ENCODE results near the gene FAM20A.
"Not testable (repeated sequence)": the region's sequence is repeated elsewhere in the genome, so short reads cannot be mapped to it uniquely, and the experiment has no call there.

The FAM20A gene

DNA sequence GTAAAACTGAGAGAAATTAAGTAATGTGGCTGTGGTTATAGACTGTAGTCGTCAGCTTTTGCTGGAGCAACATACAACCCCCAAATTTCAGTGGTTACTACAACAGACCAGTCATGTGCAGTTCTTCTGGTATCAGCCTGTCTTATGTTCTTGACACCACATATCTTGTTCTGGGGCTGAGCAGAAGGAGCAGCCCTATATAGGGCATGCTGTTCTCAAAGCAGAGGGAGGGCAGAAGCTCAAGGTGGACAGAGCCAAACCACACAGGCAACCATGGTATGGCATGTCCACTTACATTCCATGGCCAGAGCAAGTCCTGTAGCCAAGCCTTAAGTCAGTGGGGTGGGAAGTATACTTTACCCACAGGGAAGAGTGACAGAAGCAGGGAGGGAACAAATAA, 81.3 kb downstream of the FAM20A start:
- H3K36me3 ChIP-seq, result peaks cover 60% of the 10 kb centered on the region
- no peak for DNase-seq
- peaks cover 4% of the 10 kb centered on the region; the same call in 1 of the 2 replicates for H3K4me1 ChIP-seq
- H3K9me3 ChIP-seq, result no peaks in the 10 kb centered on the region
- H3K27me3 ChIP-seq, result no peaks in the 10 kb centered on the region
- H3K4me3 ChIP-seq (ENCODE audit: low read depth, low read length), result no peak overlapping the region
- TF ChIP-seq, protein P1, sequence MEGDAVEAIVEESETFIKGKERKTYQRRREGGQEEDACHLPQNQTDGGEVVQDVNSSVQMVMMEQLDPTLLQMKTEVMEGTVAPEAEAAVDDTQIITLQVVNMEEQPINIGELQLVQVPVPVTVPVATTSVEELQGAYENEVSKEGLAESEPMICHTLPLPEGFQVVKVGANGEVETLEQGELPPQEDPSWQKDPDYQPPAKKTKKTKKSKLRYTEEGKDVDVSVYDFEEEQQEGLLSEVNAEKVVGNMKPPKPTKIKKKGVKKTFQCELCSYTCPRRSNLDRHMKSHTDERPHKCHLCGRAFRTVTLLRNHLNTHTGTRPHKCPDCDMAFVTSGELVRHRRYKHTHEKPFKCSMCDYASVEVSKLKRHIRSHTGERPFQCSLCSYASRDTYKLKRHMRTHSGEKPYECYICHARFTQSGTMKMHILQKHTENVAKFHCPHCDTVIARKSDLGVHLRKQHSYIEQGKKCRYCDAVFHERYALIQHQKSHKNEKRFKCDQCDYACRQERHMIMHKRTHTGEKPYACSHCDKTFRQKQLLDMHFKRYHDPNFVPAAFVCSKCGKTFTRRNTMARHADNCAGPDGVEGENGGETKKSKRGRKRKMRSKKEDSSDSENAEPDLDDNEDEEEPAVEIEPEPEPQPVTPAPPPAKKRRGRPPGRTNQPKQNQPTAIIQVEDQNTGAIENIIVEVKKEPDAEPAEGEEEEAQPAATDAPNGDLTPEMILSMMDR (IDR thresholded peaks at IDR 0.05; ENCODE audit: low read depth, low read length), result no peak

DNA sequence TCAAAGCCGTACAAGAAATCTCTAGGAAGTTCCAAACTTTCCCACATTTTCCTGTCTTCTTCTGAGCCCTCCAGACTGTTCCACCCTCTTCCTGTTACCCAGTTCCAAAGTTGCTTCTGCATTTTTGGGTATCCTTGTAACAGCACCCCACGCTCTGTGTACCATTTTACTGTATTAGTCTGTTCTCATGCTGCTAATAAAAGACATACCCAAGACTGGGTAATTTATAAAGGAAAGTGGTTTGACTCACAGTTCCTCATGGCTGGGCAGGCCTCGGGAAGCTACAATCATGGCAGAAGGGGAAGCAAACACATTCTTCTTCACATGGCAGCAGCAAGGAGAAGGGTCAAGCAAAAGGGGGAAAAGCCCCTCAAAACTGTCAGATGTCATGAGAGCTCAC, 82.1 kb downstream of the FAM20A start:
- DNase-seq; H3K4me1 ChIP-seq; H3K4me3 ChIP-seq (ENCODE audit: low read depth, low read length); H3K9me3 ChIP-seq; H3K27me3 ChIP-seq: not testable (repeated sequence)
- peaks cover 53% of the 10 kb centered on the region for H3K36me3 ChIP-seq

DNA sequence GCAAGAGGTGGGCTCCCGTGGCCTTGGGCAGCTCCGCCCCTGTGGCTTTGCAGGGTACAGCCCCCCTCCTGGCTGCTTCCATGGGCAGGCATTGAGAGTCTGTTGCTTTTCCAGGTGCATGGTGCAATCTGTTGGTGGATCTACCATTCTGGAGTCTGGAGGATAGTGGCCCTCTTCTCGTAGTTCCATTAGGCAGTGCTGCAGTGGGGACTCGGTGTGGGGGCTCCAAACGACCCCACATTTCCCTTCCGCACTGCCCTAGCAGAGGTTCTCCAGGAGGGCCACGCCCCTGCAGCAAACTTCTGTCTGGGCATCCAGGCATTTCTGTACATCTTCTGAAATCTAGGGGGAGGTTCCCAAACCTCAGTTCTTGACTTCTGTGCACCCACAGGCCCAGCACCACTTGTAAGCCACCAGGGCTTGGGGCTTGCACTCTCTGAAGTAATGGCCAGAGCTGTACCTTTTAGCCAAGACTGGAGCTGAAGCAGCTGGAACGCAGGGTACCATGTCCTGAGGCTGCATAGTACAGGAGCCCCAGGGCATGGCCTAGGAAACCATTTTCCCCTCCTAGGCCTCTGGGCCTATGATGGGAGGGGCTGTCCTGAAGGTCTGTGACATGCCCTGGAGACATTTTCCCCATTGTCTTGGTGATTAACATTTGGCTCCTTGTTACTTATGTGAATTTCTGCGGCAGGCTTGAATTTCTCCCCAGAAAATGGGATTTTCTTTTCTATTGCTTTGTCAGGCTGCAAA, 82.9 kb downstream of the FAM20A start:
- Histone ChIP-seq H3K9me3 (no peaks in the 10 kb centered on the region), H3K4me1 (peaks cover 8% of the 10 kb centered on the region; the same call in 1 of the 2 replicates), H3K27me3 (no peaks in the 10 kb centered on the region), H3K36me3 (peaks cover 45% of the 10 kb centered on the region), H3K4me3 (ENCODE audit: low read depth, low read length) (no peak overlapping the region)
- TF ChIP-seq, protein P1 (IDR thresholded peaks at IDR 0.05; ENCODE audit: low read depth, low read length), result no peak
- DNase-seq, result no peak

DNA sequence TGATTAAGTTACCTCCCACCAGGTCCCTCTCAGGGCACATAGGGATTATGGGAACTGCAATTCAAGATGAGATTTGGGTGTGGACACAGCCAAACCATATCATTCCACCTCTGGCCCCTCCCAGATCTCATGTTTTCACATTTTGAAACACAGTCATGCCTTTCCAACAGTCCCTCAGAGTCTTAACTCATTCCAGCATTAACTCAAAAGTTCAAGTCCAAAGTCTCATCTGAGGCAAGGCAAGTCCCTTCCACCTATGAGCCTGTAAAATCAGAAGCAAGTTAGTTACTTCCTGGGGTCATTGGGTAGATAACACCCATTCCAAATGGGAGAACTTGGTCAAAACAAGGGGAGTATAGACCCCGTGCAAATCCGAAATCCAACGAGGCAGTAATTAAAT, 83.6 kb downstream of the FAM20A start:
- not testable (repeated sequence) for DNase-seq; H3K9me3 ChIP-seq; H3K27me3 ChIP-seq; H3K4me3 ChIP-seq (ENCODE audit: low read depth, low read length); H3K4me1 ChIP-seq
- peaks cover 38% of the 10 kb centered on the region for H3K36me3 ChIP-seq

DNA sequence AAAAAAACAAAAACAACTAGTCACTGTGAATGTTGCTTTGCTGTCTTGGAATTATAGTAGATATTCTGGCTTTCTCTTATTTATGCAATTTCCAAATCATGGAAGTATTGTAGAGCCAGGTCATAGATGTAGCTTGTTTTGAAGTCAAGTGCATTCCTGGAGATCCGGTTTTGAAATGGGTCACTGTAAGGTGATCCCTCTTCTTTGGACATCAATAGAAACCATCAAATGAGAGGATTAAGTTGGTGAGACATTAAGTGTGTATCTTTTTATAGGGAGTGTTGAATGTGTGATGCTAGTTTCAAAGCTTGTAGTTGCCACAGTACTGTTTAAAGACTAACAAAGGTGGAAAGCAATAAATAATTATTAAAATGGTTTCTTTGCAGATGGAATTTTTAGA, 84.4 kb downstream of the FAM20A start:
- Histone ChIP-seq H3K4me1 (peaks cover 8% of the 10 kb centered on the region; the same call in 1 of the 2 replicates), H3K9me3 (no peaks in the 10 kb centered on the region), H3K36me3 (peaks cover 37% of the 10 kb centered on the region), H3K27me3 (no peaks in the 10 kb centered on the region), H3K4me3 (ENCODE audit: low read depth, low read length) (no peak overlapping the region)
- DNase-seq, result no peak
- TF ChIP-seq, protein P1 (IDR thresholded peaks at IDR 0.05; ENCODE audit: low read depth, low read length), result no peak

DNA sequence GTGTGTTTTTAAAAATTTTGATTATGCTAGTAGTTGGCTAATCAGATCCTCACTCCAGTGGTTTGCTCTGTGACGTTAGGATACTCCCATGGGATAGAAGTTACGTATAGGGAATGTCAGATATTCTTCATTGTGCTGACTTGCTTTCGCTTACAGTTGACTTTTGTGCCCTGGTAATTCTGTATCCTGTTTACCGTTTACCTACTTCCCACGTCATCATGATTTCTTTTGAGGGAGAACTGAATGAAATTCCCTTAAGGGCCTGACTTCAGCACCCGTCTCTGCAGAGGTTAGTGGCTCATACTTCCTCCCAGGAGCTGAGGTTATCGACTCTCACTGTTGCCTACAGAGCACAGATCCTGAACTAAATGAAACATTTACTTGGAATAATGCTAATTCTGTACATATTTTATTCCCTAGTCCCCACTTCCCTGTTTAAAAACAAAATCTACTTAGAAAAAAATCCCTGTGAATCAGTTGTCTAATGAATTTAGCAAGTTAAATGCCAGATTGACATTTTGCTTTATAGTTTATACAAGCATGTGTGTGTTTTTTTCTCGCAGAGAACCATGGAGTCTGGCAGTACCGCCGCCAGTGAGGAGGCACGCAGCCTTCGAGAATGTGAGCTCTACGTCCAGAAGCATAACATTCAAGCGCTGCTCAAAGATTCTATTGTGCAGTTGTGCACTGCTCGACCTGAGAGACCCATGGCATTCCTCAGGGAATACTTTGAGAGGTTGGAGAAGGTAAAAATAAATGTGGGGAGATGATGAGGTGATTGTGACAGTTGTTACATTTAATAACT, 86.1 kb downstream of the FAM20A start:
- H3K9me3 ChIP-seq, result no peaks in the 10 kb centered on the region
- TF ChIP-seq, protein P1 (IDR thresholded peaks at IDR 0.05; ENCODE audit: low read depth, low read length), result no peak
- no peaks in the 10 kb centered on the region for H3K27me3 ChIP-seq
- peaks cover 4% of the 10 kb centered on the region; the same call in 1 of the 2 replicates for H3K4me1 ChIP-seq
- H3K36me3 ChIP-seq, result peaks cover 37% of the 10 kb centered on the region
- peak overlapping the region; percentile 94 for H3K4me3 ChIP-seq (ENCODE audit: low read depth, low read length)
- no peak for DNase-seq

DNA sequence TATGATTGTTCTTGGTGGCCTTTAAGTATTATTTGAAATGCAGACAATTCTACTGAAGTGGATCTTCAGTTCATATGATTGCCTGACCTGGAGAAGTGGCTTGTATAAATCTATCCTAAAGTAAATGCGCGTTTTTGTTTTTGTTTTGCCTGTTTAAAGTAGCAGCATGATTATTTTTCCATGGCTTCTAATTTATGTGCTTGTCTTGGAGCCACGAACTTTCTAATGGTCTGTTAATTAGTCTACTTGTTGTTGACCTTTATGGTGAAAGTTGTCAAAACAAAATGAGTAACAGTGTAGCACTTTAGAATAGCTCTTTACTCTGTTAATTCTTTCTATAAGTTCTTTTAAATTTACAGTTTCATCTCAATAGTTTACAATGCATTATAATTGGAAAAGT, 87.2 kb downstream of the FAM20A start:
- Histone ChIP-seq H3K4me3 (ENCODE audit: low read depth, low read length) (peak overlapping the region; percentile 94), H3K36me3 (peaks cover 31% of the 10 kb centered on the region), H3K27me3 (no peaks in the 10 kb centered on the region), H3K4me1 (peaks cover 4% of the 10 kb centered on the region; the same call in 1 of the 2 replicates), H3K9me3 (no peaks in the 10 kb centered on the region)
- DNase-seq, result no peak
- TF ChIP-seq, protein P1 (IDR thresholded peaks at IDR 0.05; ENCODE audit: low read depth, low read length), result no peak

All from BE2C (cell line).